ENCODE results near the gene TFAM.
A peak's percentile ranks its signal among the peaks of the same experiment; 100 is the strongest.

Gene TFAM

GRCh38 chr10:58384999-58385783, at the start of gene TFAM:
TSS of gene TFAM (plus strand) at chr10:58385410. CDS start at chr10:58385548, 138 bp downstream.
- peak; percentile 88 for DNase-seq

- DNase-seq = no peak
Observed at GRCh38 chr10:58336242-58336641, 49.0 kb upstream of the TFAM start.

- no peak for DNase-seq
Observed at GRCh38 chr10:58341422-58341821, 43.8 kb upstream of the TFAM start.

GRCh38 chr10:58341947-58342346, 43.3 kb upstream of the TFAM start:
- no peak for DNase-seq

- DNase-seq = no peak
Observed at GRCh38 chr10:58347967-58348366, 37.2 kb upstream of the TFAM start.

GRCh38 chr10:58348571-58349033, 36.6 kb upstream of the TFAM start:
- peak; percentile 73 for DNase-seq

GRCh38 chr10:58350023-58350422, 35.2 kb upstream of the TFAM start:
- DNase-seq = no peak

- DNase-seq = peak; percentile 48
Observed at GRCh38 chr10:58350619-58351323, 34.4 kb upstream of the TFAM start.

GRCh38 chr10:58351616-58352578, 33.3 kb upstream of the TFAM start:
- no peak for DNase-seq

GRCh38 chr10:58352956-58353610, 32.1 kb upstream of the TFAM start:
- no peak for DNase-seq

GRCh38 chr10:58356756-58357155, 28.5 kb upstream of the TFAM start:
- DNase-seq = no peak

GRCh38 chr10:58358314-58358933, 26.8 kb upstream of the TFAM start:
- no peak for DNase-seq

- DNase-seq = no peak
Observed at GRCh38 chr10:58358947-58359346, 26.3 kb upstream of the TFAM start.

GRCh38 chr10:58359541-58359940, 25.7 kb upstream of the TFAM start:
- no peak for DNase-seq

GRCh38 chr10:58360412-58361004, 24.7 kb upstream of the TFAM start:
- DNase-seq = no peak

GRCh38 chr10:58361353-58361752, 23.9 kb upstream of the TFAM start:
- no peak for DNase-seq

- no peak for DNase-seq
Observed at GRCh38 chr10:58362027-58362789, 23.0 kb upstream of the TFAM start.

- DNase-seq = no peak
Observed at GRCh38 chr10:58367069-58367468, 18.1 kb upstream of the TFAM start.

GRCh38 chr10:58371473-58371872, 13.7 kb upstream of the TFAM start:
- DNase-seq = no peak

- DNase-seq = no peak
Observed at GRCh38 chr10:58372607-58373441, 12.4 kb upstream of the TFAM start.

All from NCI-H69 (cell line).